ENCODE data around the gene SLC22A9.

The SLC22A9 gene

GRCh38 chr11:63369971-63370588 lies 495 bp downstream of the SLC22A9 start:
- no peak overlapping the region for H3K4me3 ChIP-seq (replicated peaks; ENCODE audit: low read depth, low read length)
- DNase-seq (ENCODE audit: extremely low read depth, low read depth), result no peak
- no peak for TF ChIP-seq CTCF (IDR thresholded peaks at IDR 0.05; ENCODE audit: low read depth, low read length, missing control alignments)

GRCh38 chr11:63371396-63371795 lies 1.8 kb downstream of the SLC22A9 start:
- no peak overlapping the region for H3K4me3 ChIP-seq (replicated peaks; ENCODE audit: low read depth, low read length)
- DNase-seq (ENCODE audit: extremely low read depth, low read depth), result no peak
- TF ChIP-seq CTCF (IDR thresholded peaks at IDR 0.05; ENCODE audit: low read depth, low read length, missing control alignments), result no peak

GRCh38 chr11:63375434-63375833 lies 5.8 kb downstream of the SLC22A9 start:
- DNase-seq (ENCODE audit: extremely low read depth, low read depth), result no peak

GRCh38 chr11:63380130-63380529 lies 10.5 kb downstream of the SLC22A9 start:
- no peak for TF ChIP-seq CTCF (IDR thresholded peaks at IDR 0.05; ENCODE audit: low read depth, low read length, missing control alignments)
- no peak overlapping the region for H3K4me3 ChIP-seq (replicated peaks; ENCODE audit: low read depth, low read length)
- no peak for DNase-seq (ENCODE audit: extremely low read depth, low read depth)

More at GRCh38 chr11:63375434-63375833, 5.8 kb downstream of the SLC22A9 start:
- no peak overlapping the region for H3K4me3 ChIP-seq (replicated peaks; ENCODE audit: low read depth, low read length)
- TF ChIP-seq CTCF (IDR thresholded peaks at IDR 0.05; ENCODE audit: low read depth, low read length, missing control alignments), result no peak

GRCh38 chr11:63395697-63396096 lies 26.1 kb downstream of the SLC22A9 start:
- no peak overlapping the region for H3K4me3 ChIP-seq (replicated peaks; ENCODE audit: low read depth, low read length)
- no peak for DNase-seq (ENCODE audit: extremely low read depth, low read depth)
- no peak for TF ChIP-seq CTCF (IDR thresholded peaks at IDR 0.05; ENCODE audit: low read depth, low read length, missing control alignments)

GRCh38 chr11:63404161-63404935 lies 34.8 kb downstream of the SLC22A9 start:
- H3K4me3 ChIP-seq (replicated peaks; ENCODE audit: low read depth, low read length), result no peak overlapping the region
- no peak for TF ChIP-seq CTCF (IDR thresholded peaks at IDR 0.05; ENCODE audit: low read depth, low read length, missing control alignments)
- DNase-seq (ENCODE audit: extremely low read depth, low read depth), result no peak
